Esophagus muscularis mucosa (tissue), 4 donors: Measurements from ENCODE around the gene SLC25A41. TPM values are rescaled to one million over a fixed set of nuclear protein-coding genes. Genes with fewer than 3 reads are reported as not detected.

Experiments used
- DNase-seq: peaks from one replicate; pipeline ENCODE4 v3.0.0-alpha.2; 2017; ENCODE audit errors: extremely low spot score
- H3K27ac ChIP-seq, 4 donors: fragments of 200-600 bp; sonication (generic); replicated peaks in 1 of 4; 1 replicate in 3 of 4; 2 replicates in 1 of 4; pipeline ENCODE4 v1.5.1; 2016 to 2019; ENCODE audit warnings: mild to moderate bottlenecking in 1 of 4
- H3K27me3 ChIP-seq, 4 donors: fragments of 200-600 bp; sonication (generic); one replicate each; pipeline versions ENCODE4 v1.5.1 to v1.6.0; 2016 to 2019
- H3K36me3 ChIP-seq, 4 donors: fragments of 200-600 bp; sonication (generic); one replicate each; pipeline ENCODE4 v1.5.1; 2016 to 2019
- H3K4me1 ChIP-seq, 4 donors: fragments of 200-600 bp; sonication (generic); one replicate each; pipeline ENCODE4 v1.5.1; 2016 to 2019
- H3K4me3 ChIP-seq, 4 donors: fragments of 200-600 bp; sonication (generic); 1 replicate in 2 of 4; 2 replicates in 2 of 4; pipeline ENCODE4 v1.5.1; 2016 to 2019; ENCODE audit warnings: mild to moderate bottlenecking in 4 of 4, moderate library complexity in 1 of 4
- H3K9me3 ChIP-seq, 4 donors: fragments of 200-600 bp; sonication (generic); 1 replicate in 3 of 4; 2 replicates in 1 of 4; pipeline ENCODE4 v1.5.1; 2016 to 2019
- EP300 ChIP-seq: sonication (generic); formaldehyde crosslinking; IDR thresholded peaks from one replicate; pipeline ENCODE4 v1.6.1; 2017; ENCODE audit warnings: antibody characterized with exemption
- POLR2A ChIP-seq: fragments of 450-650 bp; IDR thresholded peaks from one replicate; pipeline ENCODE4 v1.6.1; 2017; ENCODE audit warnings: antibody characterized with exemption, moderate library complexity, mild to moderate bottlenecking, low read depth
- POLR2AphosphoS5 ChIP-seq, 2 donors: sonication (generic); formaldehyde crosslinking; IDR thresholded peaks; one replicate each; pipeline ENCODE4 v1.6.1; 2017; ENCODE audit warnings: antibody characterized with exemption in 2 of 2
- WGBS: methylation state at CpG from one replicate; pipeline ENCODE4 v1.1.5; 2018; 5-methylcytosine and 5-hydroxymethylcytosine counted together
- intact Hi-C: fragments of 100-400 bp; cut with DNase I; formaldehyde crosslinking; loops from one replicate; pipeline ENCODE4 v1.15.1; 2023
- total RNA-seq, 4 donors: library from RNA; depleted of rRNA; stranded (reverse); fragments of >200 nt; gene quantifications; one replicate each; pipeline versions ENCODE4 v1.1.0 to v1.2.1, GENCODE V29; 2016
- TF ChIP-seq, protein P1 (sequence below), 3 experiments: fragments of 200-600 bp in 2 of 3; fragments of 450-650 bp in 1 of 3; sonication (generic) in 2 of 3; IDR thresholded peaks; one replicate each; pipeline ENCODE4 v1.5.1; 2017 to 2019; ENCODE audit warnings: antibody characterized with exemption in 3 of 3, mild to moderate bottlenecking in 2 of 3, moderate library complexity in 1 of 3

The SLC25A41 gene
- total RNA-seq, 4 donors from 2014 or later = 0.32 to 2.4 (median 0.66) TPM; not detected in 1

DNA sequence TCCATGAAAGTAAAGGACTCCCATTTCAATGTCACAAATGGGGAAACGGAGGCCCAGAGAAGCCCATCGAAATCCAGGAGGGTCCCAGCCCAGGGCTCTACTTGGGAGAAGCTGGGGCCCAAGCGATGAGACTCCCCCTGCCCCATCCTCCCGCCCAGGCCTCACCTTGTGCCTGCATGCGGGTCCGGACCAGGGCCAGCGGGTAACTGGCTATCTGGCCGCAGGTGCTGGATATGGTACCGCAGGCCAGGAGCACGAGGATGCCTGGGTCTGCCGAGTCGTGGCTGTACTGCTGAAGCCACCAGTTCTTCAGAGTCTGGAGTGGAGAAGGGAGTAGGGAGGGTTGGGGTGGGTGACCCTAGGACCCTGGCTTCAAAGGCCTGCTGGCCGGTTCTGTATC lies 10.4 kb upstream of the SLC25A41 start:
- WGBS = 89% methylated on average over 13 of the region's 13 CpGs
- no peak overlapping the region for H3K4me3 ChIP-seq
- DNase-seq = no peak
- no peaks in the 10 kb centered on the region for H3K4me1 ChIP-seq
- no peak overlapping the region for H3K27ac ChIP-seq
- peaks cover 0 to 9% (median 0%) of the 10 kb centered on the region in 4 donors for H3K9me3 ChIP-seq
- H3K27me3 ChIP-seq = no peaks in the 10 kb centered on the region
- TF ChIP-seq, protein P1, sequence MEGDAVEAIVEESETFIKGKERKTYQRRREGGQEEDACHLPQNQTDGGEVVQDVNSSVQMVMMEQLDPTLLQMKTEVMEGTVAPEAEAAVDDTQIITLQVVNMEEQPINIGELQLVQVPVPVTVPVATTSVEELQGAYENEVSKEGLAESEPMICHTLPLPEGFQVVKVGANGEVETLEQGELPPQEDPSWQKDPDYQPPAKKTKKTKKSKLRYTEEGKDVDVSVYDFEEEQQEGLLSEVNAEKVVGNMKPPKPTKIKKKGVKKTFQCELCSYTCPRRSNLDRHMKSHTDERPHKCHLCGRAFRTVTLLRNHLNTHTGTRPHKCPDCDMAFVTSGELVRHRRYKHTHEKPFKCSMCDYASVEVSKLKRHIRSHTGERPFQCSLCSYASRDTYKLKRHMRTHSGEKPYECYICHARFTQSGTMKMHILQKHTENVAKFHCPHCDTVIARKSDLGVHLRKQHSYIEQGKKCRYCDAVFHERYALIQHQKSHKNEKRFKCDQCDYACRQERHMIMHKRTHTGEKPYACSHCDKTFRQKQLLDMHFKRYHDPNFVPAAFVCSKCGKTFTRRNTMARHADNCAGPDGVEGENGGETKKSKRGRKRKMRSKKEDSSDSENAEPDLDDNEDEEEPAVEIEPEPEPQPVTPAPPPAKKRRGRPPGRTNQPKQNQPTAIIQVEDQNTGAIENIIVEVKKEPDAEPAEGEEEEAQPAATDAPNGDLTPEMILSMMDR (IDR thresholded peaks at IDR 0.05) = no peak
- TF ChIP-seq POLR2A = no peak
- TF ChIP-seq EP300 = no peak
- TF ChIP-seq POLR2AphosphoS5 (IDR thresholded peaks at IDR 0.05) = no peak
- intact Hi-C loops = no loop called here
- H3K36me3 ChIP-seq = peaks cover 10 to 70% (median 30%) of the 10 kb centered on the region in 4 donors

DNA sequence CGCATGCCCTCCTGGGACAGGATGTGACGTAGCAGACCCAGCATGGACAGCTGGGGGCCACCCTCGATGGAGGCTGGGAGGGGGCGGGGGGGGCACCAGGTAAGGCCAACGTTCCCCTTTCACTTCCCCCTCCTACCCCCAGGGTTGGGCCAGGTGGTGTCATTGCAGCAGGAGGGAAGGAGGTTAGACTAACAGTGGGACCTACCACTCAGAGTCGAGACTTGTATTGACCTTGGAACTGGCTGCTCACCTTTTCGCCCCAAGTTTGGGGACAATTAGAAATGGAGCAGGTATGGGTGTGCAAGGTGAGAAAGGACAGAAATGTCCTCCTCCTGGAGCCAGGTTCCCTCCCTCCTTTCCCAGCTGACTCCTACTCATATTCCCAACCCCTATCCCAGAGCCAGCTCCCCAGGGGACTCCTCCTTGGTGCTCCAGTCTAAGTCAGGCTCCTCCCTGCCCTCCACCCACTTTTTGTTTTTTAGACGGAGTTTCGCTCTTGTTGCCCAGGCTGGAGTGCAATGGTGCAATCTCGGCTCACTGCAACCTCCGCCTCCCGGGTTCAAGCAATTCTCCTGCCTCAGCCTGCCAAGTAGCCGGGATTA lies 8.6 kb upstream of the SLC25A41 start:
- intact Hi-C loops = no loop called here
- no peak for TF ChIP-seq EP300
- TF ChIP-seq, protein P1 (IDR thresholded peaks at IDR 0.05) = no peak
- TF ChIP-seq POLR2AphosphoS5 (IDR thresholded peaks at IDR 0.05) = no peak
- no peak for TF ChIP-seq POLR2A
- no peak overlapping the region for H3K4me3 ChIP-seq
- H3K27me3 ChIP-seq = no peaks in the 10 kb centered on the region
- peaks cover 10 to 53% (median 27%) of the 10 kb centered on the region in 4 donors for H3K36me3 ChIP-seq
- H3K9me3 ChIP-seq = peaks cover 0 to 9% (median 0%) of the 10 kb centered on the region in 4 donors
- no peak for DNase-seq
- H3K27ac ChIP-seq = no peak overlapping the region
- WGBS = 90% methylated on average over 8 of the region's 13 CpGs
- no peaks in the 10 kb centered on the region for H3K4me1 ChIP-seq

DNA sequence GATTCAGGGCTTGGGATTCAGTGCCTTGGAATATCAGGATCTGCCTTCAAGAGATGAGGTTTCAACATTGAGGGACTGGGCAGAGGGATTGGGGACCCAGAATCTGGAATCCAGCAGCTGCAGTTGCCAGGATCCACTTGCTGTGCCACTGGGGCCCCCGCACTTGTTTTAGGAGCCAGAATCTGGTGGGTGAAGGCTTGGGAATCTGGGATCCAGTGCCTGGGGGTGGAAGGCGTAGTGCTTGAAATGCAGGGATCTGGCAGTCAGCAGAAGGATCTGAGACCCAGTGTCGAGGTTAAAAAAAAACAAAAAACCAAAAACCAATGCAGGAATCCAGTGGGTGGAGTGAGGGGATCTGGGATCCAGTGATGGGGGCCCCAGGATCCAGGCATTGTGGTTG lies 7.3 kb upstream of the SLC25A41 start:
- Histone ChIP-seq H3K4me1 (no peaks in the 10 kb centered on the region), H3K9me3 (peaks cover 0 to 3% (median 0%) of the 10 kb centered on the region in 4 donors), H3K36me3 (peaks cover 5 to 42% (median 16%) of the 10 kb centered on the region in 4 donors), H3K27ac (no peak overlapping the region), H3K27me3 (no peaks in the 10 kb centered on the region), H3K4me3 (no peak overlapping the region)
- TF ChIP-seq POLR2AphosphoS5 (IDR thresholded peaks at IDR 0.05) (no peak), POLR2A (no peak), EP300 (no peak)
- TF ChIP-seq, protein P1 (IDR thresholded peaks at IDR 0.05) = no peak
- intact Hi-C loops = no loop called here
- DNase-seq = no peak
- 85% methylated on average over 3 of the region's 3 CpGs for WGBS

DNA sequence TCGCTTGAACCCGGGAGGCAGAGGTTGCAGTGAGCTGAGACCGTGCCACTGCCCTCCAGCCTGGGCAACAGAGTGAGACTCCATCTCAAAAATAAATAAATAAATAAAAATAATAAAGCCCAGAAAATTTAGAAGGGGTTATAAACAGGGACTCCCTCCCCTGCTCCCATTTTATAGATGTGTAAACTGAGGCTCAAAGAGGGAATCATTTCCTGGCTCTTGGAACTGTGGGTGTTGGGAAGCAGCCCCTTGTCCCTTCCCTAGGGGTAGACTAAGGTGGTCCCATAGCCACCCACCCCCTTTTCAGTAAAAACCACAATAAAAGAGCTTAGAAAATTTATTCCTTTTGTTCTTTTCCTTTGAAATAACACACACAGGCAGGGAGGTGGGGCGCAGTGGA lies 6.2 kb upstream of the SLC25A41 start:
- intact Hi-C loops = no loop called here
- 92% methylated on average over 4 of the region's 4 CpGs for WGBS
- peaks cover 0 to 37% (median 5%) of the 10 kb centered on the region in 4 donors for H3K36me3 ChIP-seq

More for the DNA sequence above, 6.2 kb upstream of the SLC25A41 start:
- Histone ChIP-seq H3K27ac (no peak overlapping the region), H3K27me3 (no peaks in the 10 kb centered on the region), H3K4me3 (no peak overlapping the region), H3K9me3 (no peaks in the 10 kb centered on the region), H3K4me1 (no peaks in the 10 kb centered on the region)
- DNase-seq = no peak
- TF ChIP-seq, protein P1 (IDR thresholded peaks at IDR 0.05) = no peak
- no peak for TF ChIP-seq POLR2A
- no peak for TF ChIP-seq POLR2AphosphoS5 (IDR thresholded peaks at IDR 0.05)
- no peak for TF ChIP-seq EP300
